SK-N-SH (cell line): ENCODE measurements around the gene AP3S1. TPM values are rescaled to one million over a fixed set of nuclear protein-coding genes. Genes with fewer than 3 reads are reported as not detected.

ENCODE experiments used
- polyA plus RNA-seq, 3 experiments: library from polyadenylated mRNA; depleted of rRNA; stranded (reverse); fragments of >200 nt; gene quantifications; 2 replicates each; pipeline ENCODE4 v1.2.3, GENCODE V29; 2012

AP3S1 gene
- polyA plus RNA-seq, 1 of the 3 experiments (the other 2 are of a cell fraction): 21.6 TPM

Other genes with a start within 250 kb of the AP3S1 start
- gene TICAM2, start 239.5 kb upstream of the AP3S1 start, polyA plus RNA-seq (2012; rRNA removed): not detected in 2 replicates
- gene TMED7, start 215.9 kb upstream of the AP3S1 start, polyA plus RNA-seq (2012; rRNA removed): 32.8 and 41.2 TPM in 2 replicates
- gene CDO1, start 25.3 kb upstream of the AP3S1 start, polyA plus RNA-seq (2012; rRNA removed): 2.9 and 3.1 TPM in 2 replicates
- 29.1 and 39.0 TPM in 2 replicates for gene ATG12, start 370 bp upstream of the AP3S1 start, polyA plus RNA-seq (2012; rRNA removed)
- gene LVRN, start 120.5 kb downstream of the AP3S1 start, polyA plus RNA-seq (2012; rRNA removed): 0.02 and 0.10 TPM in 2 replicates
- gene ARL14EPL, start 190.5 kb downstream of the AP3S1 start, polyA plus RNA-seq (2012; rRNA removed): not detected in 2 replicates
- gene COMMD10, start 243.1 kb downstream of the AP3S1 start, polyA plus RNA-seq (2012; rRNA removed): 9.4 and 13.6 TPM in 2 replicates